HG03097 (cell line): ENCODE results near the gene PRKRA.
"Not testable (repeated sequence)": the region's sequence is repeated elsewhere in the genome, so short reads cannot be mapped to it uniquely, and the experiment has no call there.

ENCODE experiments used
- ATAC-seq: cut with Tn5 transposase; IDR thresholded peaks from one replicate; pipeline ENCODE4 v1.9.1; 2021; ENCODE audit not compliant: unreplicated experiment, low FRiP score

Gene PRKRA

GRCh38 chr2:178415979-178416378 is 35.0 kb downstream of the PRKRA start:
- no peak for ATAC-seq

GRCh38 chr2:178414266-178415247 is 36.4 kb downstream of the PRKRA start:
- peak; percentile 85 for ATAC-seq

- ATAC-seq: peak; percentile 63
These were observed 37.3 kb downstream of the PRKRA start for GRCh38 chr2:178413472-178414265.

- not testable (repeated sequence) for ATAC-seq
These were observed 38.5 kb downstream of the PRKRA start for GRCh38 chr2:178412453-178412852.

GRCh38 chr2:178412047-178412446 is 38.9 kb downstream of the PRKRA start:
- no peak for ATAC-seq

GRCh38 chr2:178409261-178409660 is 41.7 kb downstream of the PRKRA start:
- no peak for ATAC-seq

GRCh38 chr2:178404368-178404767 is 46.6 kb downstream of the PRKRA start:
- peak; percentile 99 for ATAC-seq

GRCh38 chr2:178403671-178404306 is 47.2 kb downstream of the PRKRA start:
- ATAC-seq: peak; percentile 36

GRCh38 chr2:178401994-178402437 is 49.0 kb downstream of the PRKRA start:
- no peak for ATAC-seq

GRCh38 chr2:178397002-178397605 is 53.9 kb downstream of the PRKRA start:
- peak; percentile 79 for ATAC-seq

GRCh38 chr2:178395941-178396570 is 54.9 kb downstream of the PRKRA start:
- ATAC-seq: no peak

- ATAC-seq: no peak
These were observed 55.7 kb downstream of the PRKRA start for GRCh38 chr2:178395295-178395694.

GRCh38 chr2:178394859-178395258 is 56.1 kb downstream of the PRKRA start:
- no peak for ATAC-seq

GRCh38 chr2:178392215-178392614 is 58.8 kb downstream of the PRKRA start:
- no peak for ATAC-seq

GRCh38 chr2:178391701-178392100 is 59.3 kb downstream of the PRKRA start:
- ATAC-seq: no peak

- no peak for ATAC-seq
These were observed 62.7 kb downstream of the PRKRA start for GRCh38 chr2:178388287-178388686.

- no peak for ATAC-seq
These were observed 63.9 kb downstream of the PRKRA start for GRCh38 chr2:178386986-178387597.

- ATAC-seq: no peak
These were observed 65.3 kb downstream of the PRKRA start for GRCh38 chr2:178385595-178386148.

GRCh38 chr2:178383718-178384117 is 67.3 kb downstream of the PRKRA start:
- no peak for ATAC-seq
